Breast epithelium (tissue), 4 donors: ENCODE measurements around the gene PARD3B. TPM values are rescaled to one million over a fixed set of nuclear protein-coding genes. Genes with fewer than 3 reads are reported as not detected.

Source experiments
- DNase-seq, 2 donors: peaks; one replicate each; pipeline ENCODE4 v3.0.0-alpha.2; 2019; ENCODE audit warnings: low spot score in 2 of 2
- H3K27ac ChIP-seq, 2 donors: fragments of 200-600 bp; sonication (generic) in 1 of 2; one replicate each; pipeline ENCODE4 v1.5.1; 2016 to 2019; ENCODE audit warnings: mild to moderate bottlenecking in 1 of 2
- H3K27me3 ChIP-seq, 2 donors: fragments of 200-600 bp; sonication (generic) in 1 of 2; one replicate each; pipeline versions ENCODE4 v1.5.1 to v1.6.0; 2017 to 2019; ENCODE audit warnings: control low read depth in 1 of 2, mild to moderate bottlenecking in 1 of 2
- H3K36me3 ChIP-seq: fragments of 200-600 bp; one replicate; pipeline ENCODE4 v1.5.1; 2019
- H3K4me1 ChIP-seq, 2 donors: fragments of 200-600 bp; sonication (generic); one replicate each; pipeline ENCODE4 v1.5.1; 2016 to 2019; ENCODE audit warnings: control low read depth in 1 of 2
- H3K4me3 ChIP-seq, 3 donors: fragments of 200-600 bp; sonication (generic); 1 replicate in 2 of 3; 2 replicates in 1 of 3; pipeline ENCODE4 v1.5.1; 2016 to 2019; ENCODE audit warnings: mild to moderate bottlenecking in 3 of 3, moderate library complexity in 2 of 3
- H3K9me3 ChIP-seq, 2 donors: fragments of 200-600 bp; sonication (generic) in 1 of 2; one replicate each; pipeline ENCODE4 v1.5.1; 2016 to 2019; ENCODE audit warnings: control low read depth in 1 of 2
- POLR2A ChIP-seq: fragments of 450-650 bp; IDR thresholded peaks from one replicate; pipeline ENCODE4 v1.6.1; 2016; ENCODE audit warnings: antibody characterized with exemption, mild to moderate bottlenecking, moderate library complexity
- POLR2AphosphoS5 ChIP-seq, 3 donors: sonication (generic); formaldehyde crosslinking; IDR thresholded peaks; one replicate each; pipeline ENCODE4 v1.6.1; 2017; ENCODE audit warnings: antibody characterized with exemption in 3 of 3
- intact Hi-C: fragments of 100-400 bp; cut with DNase I; formaldehyde crosslinking; loops from one replicate; pipeline ENCODE4 v1.15.1; 2023; ENCODE audit warnings: low total_unique reads
- total RNA-seq, 3 donors: library from RNA; depleted of rRNA; stranded (reverse); fragments of >200 nt; gene quantifications; one replicate each; pipeline ENCODE4 v1.1.0, GENCODE V29; 2016
- TF ChIP-seq, protein P1 (sequence below), 3 donors: fragments of 450-650 bp; IDR thresholded peaks; one replicate each; pipeline ENCODE4 v1.5.1; 2016 to 2017; ENCODE audit warnings: antibody characterized with exemption in 3 of 3, mild to moderate bottlenecking in 3 of 3, moderate library complexity in 3 of 3

Gene PARD3B
- total RNA-seq, 3 donors from 2014 or later, result 24.6 to 66.2 (median 25.9) TPM

GRCh38 chr2:205500951-205501350, 955.7 kb downstream of the PARD3B start:
- Histone ChIP-seq H3K4me1 (no peaks in the 10 kb centered on the region), H3K36me3 (no peaks in the 10 kb centered on the region), H3K4me3 (no peak overlapping the region), H3K9me3 (no peaks in the 10 kb centered on the region), H3K27me3 (no peaks in the 10 kb centered on the region), H3K27ac (no peak overlapping the region)
- intact Hi-C loops, result no loop called here
- DNase-seq, result no peak
- TF ChIP-seq POLR2A, result no peak
- no peak for TF ChIP-seq POLR2AphosphoS5 (IDR thresholded peaks at IDR 0.05)
- TF ChIP-seq, protein P1, sequence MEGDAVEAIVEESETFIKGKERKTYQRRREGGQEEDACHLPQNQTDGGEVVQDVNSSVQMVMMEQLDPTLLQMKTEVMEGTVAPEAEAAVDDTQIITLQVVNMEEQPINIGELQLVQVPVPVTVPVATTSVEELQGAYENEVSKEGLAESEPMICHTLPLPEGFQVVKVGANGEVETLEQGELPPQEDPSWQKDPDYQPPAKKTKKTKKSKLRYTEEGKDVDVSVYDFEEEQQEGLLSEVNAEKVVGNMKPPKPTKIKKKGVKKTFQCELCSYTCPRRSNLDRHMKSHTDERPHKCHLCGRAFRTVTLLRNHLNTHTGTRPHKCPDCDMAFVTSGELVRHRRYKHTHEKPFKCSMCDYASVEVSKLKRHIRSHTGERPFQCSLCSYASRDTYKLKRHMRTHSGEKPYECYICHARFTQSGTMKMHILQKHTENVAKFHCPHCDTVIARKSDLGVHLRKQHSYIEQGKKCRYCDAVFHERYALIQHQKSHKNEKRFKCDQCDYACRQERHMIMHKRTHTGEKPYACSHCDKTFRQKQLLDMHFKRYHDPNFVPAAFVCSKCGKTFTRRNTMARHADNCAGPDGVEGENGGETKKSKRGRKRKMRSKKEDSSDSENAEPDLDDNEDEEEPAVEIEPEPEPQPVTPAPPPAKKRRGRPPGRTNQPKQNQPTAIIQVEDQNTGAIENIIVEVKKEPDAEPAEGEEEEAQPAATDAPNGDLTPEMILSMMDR (IDR thresholded peaks at IDR 0.05), result no peak

- TF ChIP-seq, protein P1 (IDR thresholded peaks at IDR 0.05), result no peak
- TF ChIP-seq POLR2AphosphoS5 (IDR thresholded peaks at IDR 0.05) (no peak), POLR2A (no peak)
- Histone ChIP-seq H3K36me3 (no peaks in the 10 kb centered on the region), H3K9me3 (no peaks in the 10 kb centered on the region), H3K4me3 (no peak overlapping the region), H3K27ac (no peak overlapping the region), H3K27me3 (no peaks in the 10 kb centered on the region), H3K4me1 (no peaks in the 10 kb centered on the region)
- no peak for DNase-seq
- intact Hi-C loops, result no loop called here
Observed at GRCh38 chr2:205501826-205502225, 956.6 kb downstream of the PARD3B start.

DNA sequence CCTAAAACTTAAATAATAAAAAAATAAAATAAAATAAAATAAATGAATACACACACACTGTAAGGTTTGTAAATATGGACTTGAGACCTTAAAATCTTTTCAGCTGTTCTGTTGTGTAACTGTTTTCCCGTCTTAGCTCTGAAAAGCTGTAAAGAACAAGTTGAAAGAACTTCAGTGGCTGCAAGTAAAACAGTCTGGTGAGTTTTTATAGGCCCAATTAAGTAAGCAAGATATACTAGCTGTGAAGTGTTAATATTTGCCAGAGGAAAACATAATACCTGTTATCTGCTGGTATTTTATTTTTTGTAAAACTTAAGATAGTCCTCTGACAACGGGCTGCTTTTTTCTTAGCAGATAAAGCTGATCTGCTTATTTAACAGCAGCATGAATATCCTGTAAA, 960.1 kb downstream of the PARD3B start:
- no peaks in the 10 kb centered on the region for H3K4me1 ChIP-seq
- DNase-seq, result no peak
- no peak overlapping the region for H3K4me3 ChIP-seq
- H3K27ac ChIP-seq, result no peak overlapping the region
- intact Hi-C loops, result no loop called here
- TF ChIP-seq POLR2A, result no peak
- no peak for TF ChIP-seq POLR2AphosphoS5 (IDR thresholded peaks at IDR 0.05)
- TF ChIP-seq, protein P1 (IDR thresholded peaks at IDR 0.05), result no peak
- no peaks in the 10 kb centered on the region for H3K27me3 ChIP-seq
- H3K9me3 ChIP-seq, result no peaks in the 10 kb centered on the region
- H3K36me3 ChIP-seq, result no peaks in the 10 kb centered on the region

DNA sequence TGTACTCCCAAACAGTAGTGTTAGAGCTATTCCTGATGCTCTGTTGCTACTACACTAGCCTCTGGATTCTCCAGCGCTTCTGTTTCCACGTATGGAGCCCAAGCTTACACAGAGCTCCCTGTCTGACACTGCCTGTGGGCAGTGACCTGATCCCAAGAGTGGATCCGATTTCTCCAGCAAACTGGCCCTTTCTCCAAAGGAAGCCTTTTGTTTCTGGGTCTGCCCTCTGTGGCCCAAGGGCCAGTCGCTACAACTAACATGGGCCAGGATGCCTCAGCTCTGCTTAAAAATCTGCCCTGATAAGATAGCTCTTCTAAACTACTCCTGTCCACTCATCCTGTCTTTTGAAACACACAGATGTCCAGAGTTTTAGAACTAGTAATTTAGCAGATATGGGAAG, 964.4 kb downstream of the PARD3B start:
- intact Hi-C loops, result no loop called here
- Histone ChIP-seq H3K36me3 (no peaks in the 10 kb centered on the region), H3K4me3 (no peak overlapping the region), H3K4me1 (no peaks in the 10 kb centered on the region), H3K27ac (no peak overlapping the region), H3K9me3 (no peaks in the 10 kb centered on the region), H3K27me3 (no peaks in the 10 kb centered on the region)
- TF ChIP-seq POLR2AphosphoS5 (IDR thresholded peaks at IDR 0.05) (no peak), POLR2A (no peak)
- TF ChIP-seq, protein P1 (IDR thresholded peaks at IDR 0.05), result no peak
- no peak for DNase-seq

GRCh38 chr2:205510345-205510744, 965.1 kb downstream of the PARD3B start:
- DNase-seq, result no peak
- intact Hi-C loops, result no loop called here
- H3K9me3 ChIP-seq, result no peaks in the 10 kb centered on the region
- no peaks in the 10 kb centered on the region for H3K4me1 ChIP-seq
- no peaks in the 10 kb centered on the region for H3K27me3 ChIP-seq
- no peak overlapping the region for H3K4me3 ChIP-seq
- TF ChIP-seq POLR2A (no peak), POLR2AphosphoS5 (IDR thresholded peaks at IDR 0.05) (no peak)
- TF ChIP-seq, protein P1 (IDR thresholded peaks at IDR 0.05), result no peak
- no peak overlapping the region for H3K27ac ChIP-seq
- no peaks in the 10 kb centered on the region for H3K36me3 ChIP-seq
